Measurements from ENCODE around the gene CBLN3.

The CBLN3 gene

DNA sequence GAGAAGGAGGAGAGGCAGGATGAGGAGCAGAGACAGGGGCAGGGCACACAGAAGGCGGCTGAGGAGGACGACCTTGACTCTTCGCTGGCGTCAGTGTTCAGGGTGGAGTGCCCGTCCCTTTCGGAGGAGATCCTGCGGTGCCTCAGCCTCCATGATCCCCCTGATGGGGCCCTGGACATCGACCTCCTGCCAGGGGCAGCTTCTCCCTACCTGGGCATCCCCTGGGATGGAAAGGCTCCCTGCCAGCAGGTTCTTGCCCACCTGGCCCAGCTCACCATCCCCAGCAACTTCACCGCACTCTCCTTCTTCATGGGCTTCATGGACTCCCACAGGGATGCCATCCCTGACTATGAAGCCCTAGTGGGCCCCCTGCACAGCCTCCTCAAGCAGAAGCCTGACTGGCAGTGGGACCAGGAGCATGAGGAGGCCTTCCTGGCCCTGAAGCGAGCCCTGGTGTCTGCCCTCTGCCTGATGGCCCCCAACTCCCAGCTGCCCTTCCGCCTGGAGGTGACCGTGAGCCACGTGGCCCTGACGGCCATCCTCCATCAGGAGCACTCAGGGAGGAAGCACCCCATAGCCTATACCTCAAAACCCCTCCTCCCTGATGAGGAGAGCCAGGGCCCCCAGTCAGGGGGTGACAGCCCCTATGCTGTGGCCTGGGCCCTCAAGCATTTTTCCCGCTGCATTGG lies 14.6 kb downstream of the CBLN3 start:
- TF ChIP-seq, protein P1, sequence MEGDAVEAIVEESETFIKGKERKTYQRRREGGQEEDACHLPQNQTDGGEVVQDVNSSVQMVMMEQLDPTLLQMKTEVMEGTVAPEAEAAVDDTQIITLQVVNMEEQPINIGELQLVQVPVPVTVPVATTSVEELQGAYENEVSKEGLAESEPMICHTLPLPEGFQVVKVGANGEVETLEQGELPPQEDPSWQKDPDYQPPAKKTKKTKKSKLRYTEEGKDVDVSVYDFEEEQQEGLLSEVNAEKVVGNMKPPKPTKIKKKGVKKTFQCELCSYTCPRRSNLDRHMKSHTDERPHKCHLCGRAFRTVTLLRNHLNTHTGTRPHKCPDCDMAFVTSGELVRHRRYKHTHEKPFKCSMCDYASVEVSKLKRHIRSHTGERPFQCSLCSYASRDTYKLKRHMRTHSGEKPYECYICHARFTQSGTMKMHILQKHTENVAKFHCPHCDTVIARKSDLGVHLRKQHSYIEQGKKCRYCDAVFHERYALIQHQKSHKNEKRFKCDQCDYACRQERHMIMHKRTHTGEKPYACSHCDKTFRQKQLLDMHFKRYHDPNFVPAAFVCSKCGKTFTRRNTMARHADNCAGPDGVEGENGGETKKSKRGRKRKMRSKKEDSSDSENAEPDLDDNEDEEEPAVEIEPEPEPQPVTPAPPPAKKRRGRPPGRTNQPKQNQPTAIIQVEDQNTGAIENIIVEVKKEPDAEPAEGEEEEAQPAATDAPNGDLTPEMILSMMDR (conservative IDR thresholded peaks at IDR 0.05; ENCODE audit: low read length) = no peak
- no peak overlapping the region for H3K4me3 ChIP-seq (ENCODE audit: low read length)
- no peak for DNase-seq (ENCODE audit: low read depth)

DNA sequence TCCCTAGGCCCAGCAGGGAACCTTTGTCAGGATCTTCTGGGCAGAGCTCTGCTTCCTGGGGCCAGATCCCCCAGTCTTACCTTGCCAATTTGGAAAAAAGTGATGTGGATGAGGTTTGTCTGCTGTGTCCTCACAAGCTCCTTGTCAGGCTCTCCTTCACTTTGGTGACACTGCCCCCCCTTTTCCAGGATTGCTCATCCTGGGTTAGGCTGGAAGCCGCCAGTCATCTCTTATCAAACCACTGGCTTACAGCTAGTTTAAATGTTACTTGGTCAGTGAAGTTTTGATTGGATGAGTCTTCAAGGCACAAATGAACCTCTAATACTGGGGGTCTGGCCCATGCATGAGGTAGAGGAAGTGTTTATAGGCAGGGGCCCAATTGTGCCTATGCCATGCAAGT lies 15.4 kb downstream of the CBLN3 start:
- H3K4me3 ChIP-seq (ENCODE audit: low read length) = no peak overlapping the region
- TF ChIP-seq, protein P1 (conservative IDR thresholded peaks at IDR 0.05; ENCODE audit: low read length) = no peak
- no peak for DNase-seq (ENCODE audit: low read depth)

DNA sequence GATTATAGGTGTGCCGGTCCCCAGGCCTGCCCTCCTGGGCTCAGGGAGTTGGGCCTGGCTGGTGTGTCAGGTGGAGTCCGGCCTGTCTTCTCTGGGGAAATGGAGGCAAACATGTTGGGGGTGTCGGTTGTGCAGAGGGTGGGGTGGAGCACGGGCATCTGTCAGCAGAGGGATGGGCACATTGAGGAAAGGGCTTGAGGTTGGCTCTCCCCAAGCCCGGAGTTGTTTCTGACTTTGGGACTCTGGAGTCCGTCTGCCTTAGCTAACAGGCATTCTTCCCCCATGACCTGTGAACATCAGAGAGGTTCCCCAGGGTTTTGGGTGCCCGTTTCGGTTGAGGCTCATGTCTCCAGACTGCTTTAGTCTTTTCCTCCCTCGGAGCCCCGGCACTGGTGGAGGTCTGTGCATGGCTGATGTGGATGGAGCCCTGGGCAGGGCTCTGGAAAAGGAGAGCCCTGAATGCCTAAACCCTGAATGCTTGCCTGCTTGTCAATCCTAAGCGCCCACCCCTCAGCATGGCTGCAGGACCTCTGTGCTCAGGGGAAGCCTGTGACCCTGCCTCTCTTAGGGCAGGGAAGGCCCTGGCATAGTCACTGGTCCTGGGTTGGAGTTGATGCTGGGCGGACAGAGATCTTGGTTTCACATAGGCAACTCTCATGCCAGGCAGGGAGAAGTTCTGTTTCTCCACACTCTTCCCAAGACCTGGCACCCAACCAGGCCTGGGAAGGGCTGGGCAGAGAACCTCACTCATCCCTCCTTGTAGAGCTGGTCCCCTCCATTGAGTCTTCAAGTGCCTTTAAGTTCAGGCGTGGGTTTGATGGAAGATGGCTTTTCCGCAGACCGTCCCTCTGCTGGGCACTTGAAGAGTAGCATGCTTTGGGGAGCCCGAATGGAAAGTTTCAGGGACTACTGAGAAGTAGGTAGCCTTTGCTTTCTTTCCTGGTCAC lies 17.8 kb downstream of the CBLN3 start:
- no peak overlapping the region for H3K4me3 ChIP-seq (ENCODE audit: low read length)
- DNase-seq (ENCODE audit: low read depth) = peak; percentile 60
- TF ChIP-seq, protein P1 (conservative IDR thresholded peaks at IDR 0.05; ENCODE audit: low read length) = peak; percentile 83

DNA sequence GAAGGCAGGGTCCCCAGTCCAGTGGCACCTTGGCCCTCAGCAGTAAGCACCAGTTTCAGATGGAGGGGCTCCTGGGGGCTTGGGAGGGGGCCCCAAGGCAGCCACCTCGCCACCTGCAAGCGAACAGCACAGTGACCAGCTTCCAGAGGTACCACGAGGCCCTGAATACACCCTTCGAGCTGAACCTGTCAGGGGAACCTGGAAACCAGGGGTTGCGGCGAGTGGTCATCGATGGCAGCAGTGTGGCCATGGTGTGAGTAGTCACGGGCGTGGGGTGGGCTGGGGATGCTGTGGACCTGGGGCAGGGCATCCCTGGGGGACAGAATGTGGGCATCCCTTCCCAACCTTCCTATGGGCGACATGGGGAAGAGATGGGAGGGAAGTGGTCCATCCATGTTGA lies 19.5 kb downstream of the CBLN3 start:
- DNase-seq (ENCODE audit: low read depth) = no peak
- TF ChIP-seq, protein P1 (conservative IDR thresholded peaks at IDR 0.05; ENCODE audit: low read length) = no peak
- H3K4me3 ChIP-seq (ENCODE audit: low read length) = no peak overlapping the region

DNA sequence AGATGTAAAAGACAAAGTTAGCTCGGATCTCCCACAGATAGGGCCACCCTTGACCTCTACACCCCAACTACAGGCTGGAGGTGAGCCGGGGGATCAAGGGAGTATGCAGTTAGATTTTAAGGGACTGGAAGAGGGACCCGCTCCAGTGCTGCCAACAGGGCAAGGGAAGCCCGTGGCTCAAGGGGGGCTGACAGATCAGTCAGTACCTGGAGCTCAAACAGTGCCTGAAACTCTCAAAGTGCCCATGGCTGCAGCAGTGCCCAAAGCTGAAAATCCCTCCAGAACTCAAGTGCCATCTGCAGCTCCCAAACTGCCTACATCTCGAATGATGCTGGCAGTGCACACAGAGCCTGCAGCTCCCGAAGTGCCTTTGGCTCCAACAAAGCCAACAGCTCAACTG lies 20.3 kb downstream of the CBLN3 start:
- TF ChIP-seq, protein P1 (conservative IDR thresholded peaks at IDR 0.05; ENCODE audit: low read length) = no peak
- no peak for DNase-seq (ENCODE audit: low read depth)
- H3K4me3 ChIP-seq (ENCODE audit: low read length) = no peak overlapping the region

DNA sequence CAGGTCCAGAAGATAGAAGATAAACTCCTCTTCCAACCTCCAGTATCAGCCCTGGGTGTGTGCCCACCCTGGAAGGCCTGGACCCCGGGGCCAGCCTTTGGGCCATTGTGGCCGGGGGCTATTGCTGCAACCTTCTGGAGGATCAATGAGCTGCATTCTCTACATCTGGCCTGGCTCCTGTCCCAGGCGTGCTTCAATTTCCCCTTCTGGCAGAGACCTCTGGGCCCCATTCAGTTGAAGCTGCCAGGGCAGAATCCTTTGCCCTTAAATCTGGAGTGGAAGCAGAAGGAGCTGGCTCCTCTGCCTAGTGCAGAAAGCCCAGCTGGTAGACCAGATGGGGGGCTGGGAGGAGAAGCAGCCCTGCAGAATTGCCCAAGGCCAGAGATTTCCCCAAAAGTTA lies 20.7 kb downstream of the CBLN3 start:
- TF ChIP-seq, protein P1 (conservative IDR thresholded peaks at IDR 0.05; ENCODE audit: low read length) = no peak
- H3K4me3 ChIP-seq (ENCODE audit: low read length) = no peak overlapping the region
- peak; percentile 73 for DNase-seq (ENCODE audit: low read depth)
